GM23248 (cell line): ENCODE measurements around the gene ENDOV.

Experiments
- EZH2 ChIP-seq: fragments of 200-600 bp; sonication (generic); IDR thresholded peaks from 2 replicates; pipeline ENCODE4 v1.6.1; 2018; ENCODE audit warnings: antibody characterized with exemption, mild to moderate bottlenecking; ENCODE audit not compliant: insufficient read depth, poor library complexity, severe bottlenecking
- EZH2phosphoT487 ChIP-seq: fragments of 200-600 bp; sonication (generic); IDR thresholded peaks from 2 replicates; pipeline ENCODE4 v1.6.1; 2018; ENCODE audit warnings: antibody characterized with exemption, moderate library complexity, mild to moderate bottlenecking, low read depth; ENCODE audit not compliant: insufficient read depth

DNA sequence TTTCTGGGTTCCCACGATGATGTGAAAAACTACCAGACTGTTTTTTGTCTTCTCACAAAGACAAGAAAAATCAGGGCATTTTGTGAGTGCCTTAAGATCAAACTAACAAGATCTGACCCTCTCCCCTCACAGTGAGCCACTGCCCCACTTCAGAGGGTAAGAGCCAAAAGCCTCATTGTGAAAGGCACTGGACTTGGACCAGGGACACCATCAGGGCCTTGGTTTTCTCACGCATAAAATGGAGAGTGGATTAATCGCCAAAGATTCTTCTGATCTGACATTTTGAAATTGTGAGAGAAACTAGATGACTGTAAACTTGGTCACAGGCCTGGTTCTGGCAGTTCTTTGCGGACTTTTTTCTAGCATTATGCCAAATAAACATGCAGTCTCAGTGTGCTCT lies 21.0 kb upstream of the ENDOV start:
- no peak for TF ChIP-seq EZH2
- TF ChIP-seq EZH2phosphoT487: no peak
